ENCODE data around the gene AMPH.

Gene AMPH

GRCh38 chr7:38545977-38546376 is 85.2 kb downstream of the AMPH start:
- H3K4me3 ChIP-seq (ENCODE audit: low read depth, low read length), result no peak overlapping the region
- no peak for DNase-seq (ENCODE audit: low read depth)
- no peak for TF ChIP-seq CTCF (IDR thresholded peaks at IDR 0.05; ENCODE audit: control insufficient read depth, extremely low read depth, insufficient read depth)

GRCh38 chr7:38542156-38542555 is 89.0 kb downstream of the AMPH start:
- H3K4me3 ChIP-seq (ENCODE audit: low read depth, low read length), result no peak overlapping the region
- DNase-seq (ENCODE audit: low read depth), result no peak
- TF ChIP-seq CTCF (IDR thresholded peaks at IDR 0.05; ENCODE audit: control insufficient read depth, extremely low read depth, insufficient read depth), result no peak

GRCh38 chr7:38541440-38541839 is 89.7 kb downstream of the AMPH start:
- peak; percentile 14 for DNase-seq (ENCODE audit: low read depth)
- no peak for TF ChIP-seq CTCF (IDR thresholded peaks at IDR 0.05; ENCODE audit: control insufficient read depth, extremely low read depth, insufficient read depth)
- no peak overlapping the region for H3K4me3 ChIP-seq (ENCODE audit: low read depth, low read length)

- no peak for DNase-seq (ENCODE audit: low read depth)
- no peak overlapping the region for H3K4me3 ChIP-seq (ENCODE audit: low read depth, low read length)
- TF ChIP-seq CTCF (IDR thresholded peaks at IDR 0.05; ENCODE audit: control insufficient read depth, extremely low read depth, insufficient read depth), result no peak
Observed at GRCh38 chr7:38539477-38540081, 91.6 kb downstream of the AMPH start.

- no peak for TF ChIP-seq CTCF (IDR thresholded peaks at IDR 0.05; ENCODE audit: control insufficient read depth, extremely low read depth, insufficient read depth)
- DNase-seq (ENCODE audit: low read depth), result no peak
- no peak overlapping the region for H3K4me3 ChIP-seq (ENCODE audit: low read depth, low read length)
Observed at GRCh38 chr7:38535073-38535472, 96.1 kb downstream of the AMPH start.

- no peak for DNase-seq (ENCODE audit: low read depth)
- TF ChIP-seq CTCF (IDR thresholded peaks at IDR 0.05; ENCODE audit: control insufficient read depth, extremely low read depth, insufficient read depth), result no peak
- no peak overlapping the region for H3K4me3 ChIP-seq (ENCODE audit: low read depth, low read length)
Observed at GRCh38 chr7:38525857-38526256, 105.3 kb downstream of the AMPH start.

- TF ChIP-seq CTCF (IDR thresholded peaks at IDR 0.05; ENCODE audit: control insufficient read depth, extremely low read depth, insufficient read depth), result no peak
- DNase-seq (ENCODE audit: low read depth), result no peak
- no peak overlapping the region for H3K4me3 ChIP-seq (ENCODE audit: low read depth, low read length)
Observed at GRCh38 chr7:38524786-38525185, 106.4 kb downstream of the AMPH start.

Measured in LNCaP clone FGC (cell line).